Omental fat pad (tissue), 4 donors: Measurements from ENCODE around the gene KCNS3. TPM values are rescaled to one million over a fixed set of nuclear protein-coding genes. Genes with fewer than 3 reads are reported as not detected.
"Not testable (repeated sequence)": the region's sequence is repeated elsewhere in the genome, so short reads cannot be mapped to it uniquely, and the experiment has no call there.

ENCODE experiments used
- ATAC-seq: fragments of 150-250 bp; one replicate; pipeline ENCODE4 v1.9.1; 2016; ENCODE audit warnings: mild to moderate bottlenecking, moderate library complexity; ENCODE audit not compliant: low FRiP score
- DNase-seq: peaks from one replicate; pipeline ENCODE4 v3.0.0-alpha.2; 2019; ENCODE audit warnings: low spot score
- total RNA-seq, 4 donors: library from RNA; depleted of rRNA; stranded (reverse); fragments of >200 nt; gene quantifications; one replicate each; pipeline ENCODE4 v1.1.0, GENCODE V29; 2016
- TF ChIP-seq, protein P1 (sequence below), 3 donors: fragments of 450-650 bp; IDR thresholded peaks; one replicate each; pipeline ENCODE4 v1.5.1; 2016 to 2017; ENCODE audit warnings: antibody characterized with exemption in 3 of 3, mild to moderate bottlenecking in 3 of 3, moderate library complexity in 2 of 3

KCNS3 gene
- total RNA-seq, 4 donors from 2014 or later, result 4.8 to 17.8 (median 9.5) TPM

DNA sequence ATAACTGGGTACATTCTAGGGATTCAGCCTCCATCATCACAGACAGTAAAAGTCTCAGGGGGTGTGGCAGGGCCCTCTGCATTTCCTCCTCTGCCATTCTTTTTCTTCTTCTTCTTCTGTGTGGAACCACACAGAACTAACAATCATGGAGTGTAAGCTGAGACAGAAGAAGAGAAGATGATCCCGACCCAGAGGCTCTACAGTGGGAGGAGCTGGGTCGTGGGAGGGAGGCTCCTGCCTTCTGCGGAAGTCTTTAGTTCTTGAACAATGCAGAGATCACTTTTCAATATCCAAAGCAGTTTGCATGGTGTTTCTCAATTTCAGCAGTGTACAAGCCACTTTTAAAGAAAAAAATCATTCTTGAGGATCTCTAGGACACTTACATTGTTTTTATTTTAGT, 80.9 kb downstream of the KCNS3 start:
- TF ChIP-seq, protein P1, sequence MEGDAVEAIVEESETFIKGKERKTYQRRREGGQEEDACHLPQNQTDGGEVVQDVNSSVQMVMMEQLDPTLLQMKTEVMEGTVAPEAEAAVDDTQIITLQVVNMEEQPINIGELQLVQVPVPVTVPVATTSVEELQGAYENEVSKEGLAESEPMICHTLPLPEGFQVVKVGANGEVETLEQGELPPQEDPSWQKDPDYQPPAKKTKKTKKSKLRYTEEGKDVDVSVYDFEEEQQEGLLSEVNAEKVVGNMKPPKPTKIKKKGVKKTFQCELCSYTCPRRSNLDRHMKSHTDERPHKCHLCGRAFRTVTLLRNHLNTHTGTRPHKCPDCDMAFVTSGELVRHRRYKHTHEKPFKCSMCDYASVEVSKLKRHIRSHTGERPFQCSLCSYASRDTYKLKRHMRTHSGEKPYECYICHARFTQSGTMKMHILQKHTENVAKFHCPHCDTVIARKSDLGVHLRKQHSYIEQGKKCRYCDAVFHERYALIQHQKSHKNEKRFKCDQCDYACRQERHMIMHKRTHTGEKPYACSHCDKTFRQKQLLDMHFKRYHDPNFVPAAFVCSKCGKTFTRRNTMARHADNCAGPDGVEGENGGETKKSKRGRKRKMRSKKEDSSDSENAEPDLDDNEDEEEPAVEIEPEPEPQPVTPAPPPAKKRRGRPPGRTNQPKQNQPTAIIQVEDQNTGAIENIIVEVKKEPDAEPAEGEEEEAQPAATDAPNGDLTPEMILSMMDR (IDR thresholded peaks at IDR 0.05), result no peak
- ATAC-seq (no peak), DNase-seq (no peak)

DNA sequence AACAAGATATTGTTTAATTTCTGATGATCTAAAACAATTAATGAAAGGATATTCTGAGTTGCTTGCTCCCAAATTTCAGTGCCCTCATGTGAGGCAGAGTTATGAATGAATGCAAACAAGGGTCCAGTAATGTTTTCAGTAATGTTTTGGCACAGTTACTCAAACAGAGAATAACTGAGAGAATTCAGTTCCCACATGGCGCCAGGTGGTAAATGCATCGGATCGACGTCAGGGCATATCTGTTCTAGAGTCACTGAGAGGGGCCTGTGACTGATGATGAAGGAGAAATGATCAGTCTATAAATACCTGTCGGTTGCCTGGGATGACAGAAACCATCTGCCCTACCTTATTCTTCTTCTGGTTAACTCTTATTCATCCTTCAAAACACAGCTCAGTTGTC, 81.4 kb downstream of the KCNS3 start:
- ATAC-seq (no peak), DNase-seq (no peak)
- TF ChIP-seq, protein P1 (IDR thresholded peaks at IDR 0.05), result no peak

DNA sequence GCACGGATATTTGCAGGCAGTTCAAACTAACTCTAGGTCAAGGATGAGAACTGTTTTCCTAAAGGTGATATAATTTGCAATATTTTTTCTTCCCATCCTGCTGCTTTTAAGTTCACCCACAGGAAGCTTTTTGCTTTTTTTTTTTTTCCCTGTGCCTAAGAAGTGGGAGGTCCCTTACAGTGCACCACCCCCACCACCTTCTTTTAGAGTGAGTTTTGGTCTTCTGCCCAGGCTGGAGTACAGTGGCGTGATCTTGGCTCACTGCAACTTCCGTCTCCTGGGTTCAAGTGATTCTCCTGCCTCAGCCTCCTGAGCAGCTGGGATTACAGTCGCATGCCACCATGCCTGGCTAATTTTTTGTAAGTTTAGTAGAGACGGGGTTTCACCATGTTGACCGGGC, 82.5 kb downstream of the KCNS3 start:
- ATAC-seq (no peak), DNase-seq (no peak)
- TF ChIP-seq, protein P1 (IDR thresholded peaks at IDR 0.05), result no peak

DNA sequence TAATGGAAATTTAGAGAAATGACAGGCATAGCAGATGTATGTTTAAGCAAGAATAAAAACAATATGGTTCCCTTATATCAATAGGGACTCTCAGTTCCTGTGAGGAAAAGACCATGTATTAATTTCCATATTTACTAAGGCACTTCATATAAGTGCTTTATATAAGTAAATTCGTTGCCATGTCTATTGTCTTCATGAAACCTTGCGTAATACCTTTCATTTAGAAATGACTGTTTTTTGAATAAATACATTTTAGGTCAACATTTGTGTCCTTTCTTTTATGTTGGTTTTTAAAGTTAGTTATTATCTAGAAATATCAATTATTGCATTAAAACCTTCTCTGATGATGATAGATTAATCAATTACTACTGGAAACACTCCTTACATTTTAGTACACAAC, 83.3 kb downstream of the KCNS3 start:
- no peak for ATAC-seq
- TF ChIP-seq, protein P1 (IDR thresholded peaks at IDR 0.05), result no peak
- DNase-seq, result no peak

GRCh38 chr2:17962876-17963275, 84.4 kb downstream of the KCNS3 start:
- DNase-seq (no peak), ATAC-seq (no peak)
- TF ChIP-seq, protein P1 (IDR thresholded peaks at IDR 0.05), result no peak

GRCh38 chr2:17963571-17963970, 85.1 kb downstream of the KCNS3 start:
- not testable (repeated sequence) for DNase-seq, ATAC-seq

DNA sequence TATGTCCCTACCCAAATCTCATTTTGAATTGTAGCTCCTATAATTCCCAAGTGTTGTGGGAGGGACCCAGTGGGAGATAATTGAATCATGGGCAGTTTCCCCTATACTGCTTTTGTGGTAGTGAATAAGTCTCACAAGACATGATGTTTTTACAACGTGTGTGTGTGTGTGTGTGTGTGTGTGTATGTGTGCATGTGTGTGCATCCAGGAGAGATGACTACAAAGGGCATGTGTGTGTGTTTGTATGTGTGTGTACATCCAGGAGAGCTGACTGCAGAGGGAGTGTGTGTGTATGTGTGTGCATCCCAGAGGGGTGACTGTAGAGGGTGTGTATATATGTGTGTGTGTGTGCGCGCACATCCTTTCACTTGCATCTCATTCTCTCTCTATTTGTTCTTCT, 86.7 kb downstream of the KCNS3 start:
- DNase-seq, result no peak
- TF ChIP-seq, protein P1 (IDR thresholded peaks at IDR 0.05), result no peak
- no peak for ATAC-seq

DNA sequence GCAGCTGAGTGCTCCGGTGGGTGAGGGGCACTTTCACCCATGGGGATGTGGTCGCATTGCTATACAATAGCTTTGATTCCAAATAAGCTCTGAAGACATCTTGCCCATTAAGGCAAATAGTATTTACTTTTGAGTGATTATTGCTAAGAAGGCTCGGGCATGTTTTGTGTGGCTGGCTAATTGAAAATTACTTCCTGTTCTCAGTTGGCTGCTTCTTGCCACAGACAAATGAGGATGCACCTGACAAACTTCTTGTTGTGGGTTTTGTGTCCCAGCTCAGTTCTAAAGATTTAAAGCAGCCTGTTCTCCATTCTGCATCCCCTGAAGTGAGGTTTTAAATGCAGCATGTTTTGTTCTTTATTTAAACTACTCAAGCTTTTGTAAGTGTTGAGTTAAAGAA, 88.3 kb downstream of the KCNS3 start:
- no peak for DNase-seq
- ATAC-seq, result no peak

More for the DNA sequence above, 88.3 kb downstream of the KCNS3 start:
- TF ChIP-seq, protein P1 (IDR thresholded peaks at IDR 0.05), result no peak
